PC-3 (cell line): Measurements from ENCODE around the gene ALG14. TPM values are rescaled to one million over a fixed set of nuclear protein-coding genes. Genes with fewer than 3 reads are reported as not detected.

ENCODE experiments used
- ATAC-seq: fragments of 200-7000 bp; cut with Tn5 transposase; 2 replicates; pipeline ENCODE4 v1.9.1; 2020; ENCODE audit warnings: mild to moderate bottlenecking, moderate library complexity
- BruUV-seq: library from RNA; stranded (reverse); fragments of 400-500 nt; replicated peaks from 2 replicates; lab custom pipeline; 2021; lab: Mats Ljungman, UMichigan
- CTCF ChIA-PET: fragments of 300-600 bp; sonication (Branson Sonifier 250); formaldehyde crosslinking; loops from one replicate; lab custom pipeline; 2022; ENCODE audit warnings: antibody characterized with exemption; lab: Charles Lee
- POLR2A ChIA-PET: fragments of 300-600 bp; sonication (Branson Sonifier 250); formaldehyde crosslinking; loops from one replicate; lab custom pipeline; 2022; ENCODE audit warnings: antibody characterized with exemption; ENCODE audit not compliant: unreplicated experiment; lab: Charles Lee
- DNase-seq: peaks from one replicate; pipeline ENCODE4 v3.0.0-alpha.2; 2015
- H2AFZ ChIP-seq: fragments of 300-600 bp; sonication (generic); 2 replicates; pipeline ENCODE4 v1.6.0; 2016; ENCODE audit warnings: antibody characterized with exemption, low read length
- H3F3A ChIP-seq: fragments of 300-600 bp; sonication (generic); one replicate; pipeline ENCODE4 v1.6.0; 2017; ENCODE audit warnings: antibody characterized with exemption, low read length, control low read depth, mild to moderate bottlenecking; ENCODE audit not compliant: unreplicated experiment
- H3K27ac ChIP-seq: fragments of 300-600 bp; sonication (generic); 2 replicates; pipeline ENCODE4 v1.5.1; 2016; ENCODE audit warnings: mild to moderate bottlenecking, low read length
- H3K27me3 ChIP-seq: fragments of 300-600 bp; sonication (generic); 2 replicates; pipeline ENCODE4 v1.6.1; 2016; ENCODE audit warnings: low read length, mixed read lengths
- H3K36me3 ChIP-seq: fragments of 300-600 bp; sonication (generic); 2 replicates; pipeline ENCODE4 v1.6.1; 2016; ENCODE audit warnings: low read depth, mixed run types, low read length, mixed read lengths
- H3K4me1 ChIP-seq: fragments of 300-600 bp; sonication (generic); 2 replicates; pipeline ENCODE4 v1.5.1; 2016; ENCODE audit warnings: low read length; ENCODE audit not compliant: insufficient read depth
- H3K4me2 ChIP-seq: fragments of 300-600 bp; sonication (generic); 2 replicates; pipeline ENCODE4 v1.6.0; 2016; ENCODE audit warnings: low read length
- H3K4me3 ChIP-seq: fragments of 300-600 bp; sonication (generic); 2 replicates; pipeline ENCODE4 v1.5.1; 2016; ENCODE audit warnings: mild to moderate bottlenecking, low read length, mixed read lengths
- H3K79me2 ChIP-seq: fragments of 300-600 bp; sonication (generic); 2 replicates; pipeline ENCODE4 v1.6.1; 2017; ENCODE audit warnings: low read length, mixed read lengths
- H3K9ac ChIP-seq: fragments of 300-600 bp; sonication (generic); 2 replicates; pipeline ENCODE4 v1.6.0; 2016; ENCODE audit warnings: mild to moderate bottlenecking, low read length
- H3K9me2 ChIP-seq: fragments of 300-600 bp; sonication (generic); replicated peaks from 2 replicates; pipeline ENCODE4 v1.6.1; 2016; ENCODE audit warnings: mixed run types, low read length, mixed read lengths
- H3K9me3 ChIP-seq: fragments of 300-600 bp; sonication (generic); 2 replicates; pipeline ENCODE4 v1.6.1; 2016; ENCODE audit warnings: low read length, mixed read lengths
- H4K20me1 ChIP-seq: fragments of 300-600 bp; sonication (generic); 2 replicates; pipeline ENCODE4 v1.6.1; 2016; ENCODE audit warnings: low read length, mixed read lengths
- CTCF ChIP-seq: fragments of 300-600 bp; sonication (generic); conservative IDR thresholded peaks from 2 replicates; pipeline ENCODE4 v1.5.1; 2017; ENCODE audit warnings: antibody characterized with exemption, low read depth, mild to moderate bottlenecking, low read length
- EZH2 ChIP-seq: fragments of 300-600 bp; sonication (generic); IDR thresholded peaks from one replicate; pipeline ENCODE4 v1.6.1; 2017; ENCODE audit warnings: antibody characterized with exemption, mild to moderate bottlenecking, low read length; ENCODE audit not compliant: unreplicated experiment
- EZH2phosphoT487 ChIP-seq: fragments of 300-600 bp; sonication (generic); IDR thresholded peaks from 2 replicates; pipeline ENCODE4 v1.6.1; 2018; ENCODE audit warnings: mild to moderate bottlenecking, antibody characterized with exemption, low read length, borderline replicate concordance
- intact Hi-C: fragments of 100-400 bp; cut with micrococcal nuclease; formaldehyde crosslinking; loops from 2 replicates; pipeline ENCODE4 v1.9.0; 2023
- total RNA-seq: library from RNA; depleted of rRNA; stranded (reverse); fragments of >200 nt; gene quantifications from 2 replicates; pipeline ENCODE4 v1.2.3, GENCODE V29; 2014; rRNA removed

The ALG14 gene
- total RNA-seq, 1 experiment from 2014 or later: 3.4 TPM

- Histone ChIP-seq H3K79me2 (peaks cover 69% of the 10 kb centered on the region), H3K4me3 (peak overlapping the region; percentile 89), H3K27ac (peak overlapping the region; percentile 84), H3K27me3 (no peaks in the 10 kb centered on the region), H3K9me2 (no peaks in the 10 kb centered on the region), H3F3A (peaks cover 3% of the 10 kb centered on the region), H3K4me1 (peaks cover 35% of the 10 kb centered on the region), H2AFZ (no peak overlapping the region), H3K36me3 (peaks cover 28% of the 10 kb centered on the region), H4K20me1 (peaks cover 48% of the 10 kb centered on the region), H3K4me2 (peak overlapping the region; percentile 86), H3K9ac (peak overlapping the region; percentile 87), H3K9me3 (no peaks in the 10 kb centered on the region)
- CTCF ChIA-PET: interaction anchor here (1.0 kb wide), 1 partner anchor 70 kb away, joined by 4 read pairs; no protein-coding TSS in a partner anchor
- TSS peak; percentile 58 for BruUV-seq
- POLR2A ChIA-PET: no interaction called here
- intact Hi-C loops: loop anchor here (1.0 kb wide), 2 partner anchors 70 to 116 kb away; no protein-coding TSS in a partner anchor
- ATAC-seq (peak; percentile 4; the same call in 1 of the 2 replicates), DNase-seq (peak; percentile 56)
- TF ChIP-seq EZH2 (no peak), CTCF (no peak), EZH2phosphoT487 (no peak)
Observed at GRCh38 chr1:94925004-94925403, 147.7 kb downstream of the ALG14 start.

Other genes starting within 250 kb of the ALG14 start
- gene CNN3, start 145.8 kb downstream of the ALG14 start, total RNA-seq: 231 and 323 TPM in 2 replicates
- gene TLCD4, start 44.4 kb upstream of the ALG14 start, total RNA-seq: 8.3 and 8.6 TPM in 2 replicates
- gene RWDD3, start 161.3 kb upstream of the ALG14 start, total RNA-seq: 10.3 and 10.4 TPM in 2 replicates